Measurements from ENCODE around the gene LRP2.
"Not testable (repeated sequence)": the region's sequence is repeated elsewhere in the genome, so short reads cannot be mapped to it uniquely, and the experiment has no call there.

LRP2 gene

GRCh38 chr2:169301596-169302335, 60.6 kb downstream of the LRP2 start:
- DNase-seq (ENCODE audit: low spot score), result no peak

- DNase-seq (ENCODE audit: low spot score), result no peak
These were observed 61.5 kb downstream of the LRP2 start for GRCh38 chr2:169300636-169301530.

- DNase-seq (ENCODE audit: low spot score), result no peak
These were observed 64.3 kb downstream of the LRP2 start for GRCh38 chr2:169298007-169298406.

- DNase-seq (ENCODE audit: low spot score), result no peak
These were observed 68.2 kb downstream of the LRP2 start for GRCh38 chr2:169294001-169294675.

GRCh38 chr2:169291517-169291916, 70.8 kb downstream of the LRP2 start:
- DNase-seq (ENCODE audit: low spot score), result no peak

GRCh38 chr2:169290433-169290832, 71.9 kb downstream of the LRP2 start:
- DNase-seq (ENCODE audit: low spot score), result no peak

GRCh38 chr2:169287666-169288065, 74.7 kb downstream of the LRP2 start:
- no peak for DNase-seq (ENCODE audit: low spot score)

GRCh38 chr2:169286624-169287231, 75.6 kb downstream of the LRP2 start:
- no peak for DNase-seq (ENCODE audit: low spot score)

GRCh38 chr2:169285531-169286235, 76.7 kb downstream of the LRP2 start:
- no peak for DNase-seq (ENCODE audit: low spot score)

- no peak for DNase-seq (ENCODE audit: low spot score)
These were observed 81.8 kb downstream of the LRP2 start for GRCh38 chr2:169280502-169280901.

GRCh38 chr2:169275696-169276444, 86.5 kb downstream of the LRP2 start:
- DNase-seq (ENCODE audit: low spot score), result no peak

- DNase-seq (ENCODE audit: low spot score), result no peak
These were observed 90.3 kb downstream of the LRP2 start for GRCh38 chr2:169272010-169272409.

- DNase-seq (ENCODE audit: low spot score), result not testable (repeated sequence)
These were observed 91.8 kb downstream of the LRP2 start for GRCh38 chr2:169270574-169270973.

GRCh38 chr2:169265591-169265990, 96.7 kb downstream of the LRP2 start:
- DNase-seq (ENCODE audit: low spot score), result no peak

- no peak for DNase-seq (ENCODE audit: low spot score)
These were observed 101.3 kb downstream of the LRP2 start for GRCh38 chr2:169260846-169261642.

- DNase-seq (ENCODE audit: low spot score), result no peak
These were observed 102.1 kb downstream of the LRP2 start for GRCh38 chr2:169260246-169260645.

- no peak for DNase-seq (ENCODE audit: low spot score)
These were observed 102.9 kb downstream of the LRP2 start for GRCh38 chr2:169259402-169259801.

- DNase-seq (ENCODE audit: low spot score), result no peak
These were observed 104.2 kb downstream of the LRP2 start for GRCh38 chr2:169258045-169258601.

GRCh38 chr2:169254774-169255173, 107.6 kb downstream of the LRP2 start:
- DNase-seq (ENCODE audit: low spot score), result no peak

GRCh38 chr2:169247211-169247610, 115.1 kb downstream of the LRP2 start:
- no peak for DNase-seq (ENCODE audit: low spot score)

Data from GM03348 (cell line).